Effector CD4-positive, alpha-beta T cell (primary cell): ENCODE data around the gene INPP5A.
A peak's percentile ranks its signal among the peaks of the same experiment; 100 is the strongest.
"Not testable (repeated sequence)": the region's sequence is repeated elsewhere in the genome, so short reads cannot be mapped to it uniquely, and the experiment has no call there.

ENCODE experiments used
- DNase-seq: peaks from one replicate; pipeline ENCODE4 v3.0.0-alpha.2; 2020
- total RNA-seq: gene quantifications from one replicate; lab custom pipeline; 2026; lab: John Stamatoyannopoulos, UW

The INPP5A gene
- total RNA-seq: 18.4 reads per million, percentile 45 among the genes with 10 or more reads in this experiment

GRCh38 chr10:132537684-132538001 lies at the start of gene INPP5A:
TSS of gene INPP5A (plus strand) at chr10:132537787. CDS start at chr10:132538097, 310 bp downstream.
- no peak for DNase-seq

GRCh38 chr10:132488231-132488821 lies 49.3 kb upstream of the INPP5A start:
- no peak for DNase-seq

DNA sequence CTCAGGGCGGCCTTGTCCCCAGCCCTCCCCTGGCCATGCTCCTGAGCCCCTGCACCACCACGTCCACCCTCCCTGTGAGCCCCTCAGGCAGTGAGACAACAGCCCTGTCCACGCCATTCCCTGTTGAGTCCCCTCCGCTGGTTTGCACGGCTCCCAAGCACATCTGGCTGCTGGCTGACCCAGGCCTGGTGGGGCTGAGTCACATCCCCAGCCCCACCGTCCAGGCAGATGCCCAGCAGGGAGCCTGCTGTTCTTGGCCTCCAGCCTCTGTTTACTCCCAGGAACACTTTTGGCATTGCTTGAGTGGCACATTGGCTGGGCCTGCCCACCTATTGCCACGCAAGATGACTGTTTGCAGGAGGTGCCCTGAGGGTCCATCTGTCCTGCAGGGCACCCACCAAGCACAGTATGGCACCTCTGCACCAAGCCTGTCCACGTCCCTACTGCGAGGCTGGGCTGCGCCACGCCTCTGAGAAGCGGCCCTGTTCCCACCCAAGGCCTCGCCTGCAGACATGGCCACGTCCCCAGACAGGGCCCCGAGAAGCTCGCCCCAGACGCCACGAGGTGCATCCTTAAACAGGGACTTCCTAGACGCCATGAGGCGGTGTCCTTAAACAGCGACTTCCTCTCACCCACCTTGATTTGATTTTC lies 48.4 kb upstream of the INPP5A start:
- DNase-seq: no peak

DNA sequence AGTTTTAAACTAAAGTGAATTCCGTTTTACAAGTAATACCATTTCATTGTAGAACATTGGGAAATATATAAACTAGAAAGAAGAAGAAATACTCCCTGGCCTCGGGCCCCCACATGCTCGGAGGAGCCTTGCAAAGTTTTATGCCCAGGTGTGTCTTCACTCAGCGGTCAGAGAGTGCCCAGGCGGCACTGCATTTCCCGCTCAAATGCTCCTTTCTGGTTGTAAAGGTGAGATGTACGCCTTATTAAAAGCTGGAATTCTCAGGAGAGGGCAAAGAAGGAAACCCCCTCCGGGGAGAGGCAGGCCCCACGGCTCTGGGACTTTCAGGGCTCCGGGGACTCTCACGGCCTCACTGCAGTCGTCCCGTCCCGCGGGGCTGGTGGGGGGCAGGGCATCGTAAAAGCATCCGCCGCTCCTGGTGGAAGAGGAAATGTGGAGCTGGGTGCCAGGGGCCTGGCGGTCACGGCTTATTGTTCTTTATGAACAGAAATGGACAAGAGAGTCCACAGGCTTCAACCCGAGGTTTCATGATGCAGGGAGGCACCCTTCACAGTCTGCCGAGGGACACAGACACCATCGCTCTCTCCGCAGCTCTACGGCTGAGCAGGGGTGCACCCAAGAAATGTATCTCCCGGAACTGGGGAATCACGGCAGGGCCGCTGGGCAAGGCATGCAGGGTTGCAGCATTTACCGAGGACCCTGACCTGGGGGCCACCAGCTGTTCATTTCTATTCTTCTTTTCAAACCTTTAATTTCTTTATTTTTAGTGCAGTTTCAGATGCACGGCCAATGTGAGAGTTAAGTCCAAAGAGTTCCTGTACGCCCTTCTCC lies 47.7 kb upstream of the INPP5A start:
- DNase-seq: no peak

- DNase-seq: not testable (repeated sequence)
These were observed 46.1 kb upstream of the INPP5A start for GRCh38 chr10:132491534-132491933.

DNA sequence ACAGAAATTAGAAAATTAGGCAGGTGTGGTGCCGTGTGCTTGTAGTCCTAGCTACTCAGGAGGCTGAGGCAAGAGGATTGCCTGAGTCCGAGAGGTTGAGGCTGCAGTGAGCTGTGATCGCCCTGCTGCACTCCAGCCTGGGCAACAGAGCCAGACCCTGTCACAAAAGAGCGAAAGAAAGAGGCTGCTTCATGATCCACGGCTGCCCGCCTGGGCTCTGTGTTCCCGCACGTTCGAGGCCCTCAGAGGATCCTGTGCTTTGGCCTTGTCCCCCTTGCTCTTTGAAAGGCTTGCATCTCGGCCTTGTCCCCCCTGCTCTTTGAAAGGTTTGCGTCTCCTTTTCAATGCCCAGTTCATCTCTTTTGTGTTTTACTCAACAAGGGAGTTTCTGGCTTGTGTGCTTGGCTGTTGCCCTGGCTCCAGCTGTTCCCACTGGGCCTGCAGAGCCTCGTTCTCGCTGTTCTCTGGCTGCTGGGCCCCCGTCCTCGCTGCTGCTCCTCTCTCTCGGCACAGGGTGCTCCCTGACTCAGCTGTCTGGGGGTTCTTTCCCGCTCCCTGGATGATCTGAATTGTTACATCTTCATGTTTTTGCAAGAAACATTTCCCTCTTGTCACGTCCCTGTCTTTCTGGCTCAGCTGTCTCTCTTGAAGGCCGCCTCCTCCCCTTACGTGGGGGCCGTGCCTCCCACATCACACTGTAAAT lies 45.1 kb upstream of the INPP5A start:
- no peak for DNase-seq

GRCh38 chr10:132493246-132493755 lies 44.3 kb upstream of the INPP5A start:
- no peak for DNase-seq

- no peak for DNase-seq
These were observed 43.8 kb upstream of the INPP5A start for GRCh38 chr10:132493756-132494290.

DNA sequence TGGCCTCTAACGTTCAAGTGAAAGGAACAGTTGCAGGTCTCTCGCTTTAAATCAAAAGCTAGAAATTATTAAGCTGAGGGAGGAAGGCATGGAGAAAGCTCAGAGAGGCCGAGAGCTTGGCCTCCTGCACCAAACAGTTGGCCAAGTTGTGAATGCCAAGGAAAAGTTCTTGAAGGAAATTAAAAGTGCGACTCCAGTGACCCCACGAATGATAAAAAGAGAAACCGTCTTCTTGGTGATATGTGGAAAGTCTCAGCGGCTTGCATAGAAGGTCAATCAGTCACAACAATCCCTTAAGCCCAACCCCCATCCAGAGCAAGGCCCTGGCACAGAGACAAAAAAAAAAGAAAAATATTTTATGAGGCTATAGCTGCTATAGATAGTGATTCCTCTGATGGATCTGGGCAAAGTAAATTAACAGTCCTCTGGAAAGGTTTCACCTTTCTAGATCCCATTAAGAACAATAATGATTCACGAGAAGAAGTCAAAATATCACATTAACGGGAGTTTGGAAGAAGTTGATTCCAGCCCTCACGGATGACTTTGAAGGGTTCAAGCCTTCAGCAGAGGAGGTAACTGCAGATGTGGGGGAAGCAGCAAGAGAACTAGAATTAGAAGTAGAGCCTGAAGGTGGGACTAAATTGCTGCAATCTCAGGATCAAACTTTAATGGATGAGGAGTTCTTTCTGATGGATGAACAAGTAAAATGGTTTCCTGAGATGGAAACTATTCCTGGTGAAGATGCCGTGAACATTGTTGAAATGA lies 42.5 kb upstream of the INPP5A start:
- DNase-seq: no peak

- no peak for DNase-seq
These were observed 41.1 kb upstream of the INPP5A start for GRCh38 chr10:132496360-132497062.

- DNase-seq: no peak
These were observed 40.4 kb upstream of the INPP5A start for GRCh38 chr10:132497063-132497680.

- DNase-seq: no peak
These were observed 39.6 kb upstream of the INPP5A start for GRCh38 chr10:132497861-132498561.

GRCh38 chr10:132498562-132499366 lies 38.8 kb upstream of the INPP5A start:
- no peak for DNase-seq

DNA sequence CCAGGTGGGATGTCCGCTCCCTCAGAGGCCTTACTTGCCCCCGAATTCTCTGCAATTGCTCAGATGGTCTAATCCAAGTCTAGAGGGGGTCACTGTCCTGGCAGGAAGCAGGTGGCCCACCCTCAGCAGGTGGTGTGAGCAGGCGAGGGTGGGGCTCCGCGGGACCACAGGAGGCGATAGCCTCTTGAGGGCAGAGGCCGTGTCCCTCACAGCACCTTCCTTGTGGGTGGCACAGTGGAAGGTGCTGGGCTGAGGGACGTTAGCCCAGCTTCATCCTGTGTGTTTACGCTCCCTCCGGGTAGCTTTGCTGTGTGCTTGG lies 38.3 kb upstream of the INPP5A start:
- no peak for DNase-seq

GRCh38 chr10:132500781-132501415 lies 36.7 kb upstream of the INPP5A start:
- no peak for DNase-seq

- no peak for DNase-seq
These were observed 34.9 kb upstream of the INPP5A start for GRCh38 chr10:132502544-132503300.

DNA sequence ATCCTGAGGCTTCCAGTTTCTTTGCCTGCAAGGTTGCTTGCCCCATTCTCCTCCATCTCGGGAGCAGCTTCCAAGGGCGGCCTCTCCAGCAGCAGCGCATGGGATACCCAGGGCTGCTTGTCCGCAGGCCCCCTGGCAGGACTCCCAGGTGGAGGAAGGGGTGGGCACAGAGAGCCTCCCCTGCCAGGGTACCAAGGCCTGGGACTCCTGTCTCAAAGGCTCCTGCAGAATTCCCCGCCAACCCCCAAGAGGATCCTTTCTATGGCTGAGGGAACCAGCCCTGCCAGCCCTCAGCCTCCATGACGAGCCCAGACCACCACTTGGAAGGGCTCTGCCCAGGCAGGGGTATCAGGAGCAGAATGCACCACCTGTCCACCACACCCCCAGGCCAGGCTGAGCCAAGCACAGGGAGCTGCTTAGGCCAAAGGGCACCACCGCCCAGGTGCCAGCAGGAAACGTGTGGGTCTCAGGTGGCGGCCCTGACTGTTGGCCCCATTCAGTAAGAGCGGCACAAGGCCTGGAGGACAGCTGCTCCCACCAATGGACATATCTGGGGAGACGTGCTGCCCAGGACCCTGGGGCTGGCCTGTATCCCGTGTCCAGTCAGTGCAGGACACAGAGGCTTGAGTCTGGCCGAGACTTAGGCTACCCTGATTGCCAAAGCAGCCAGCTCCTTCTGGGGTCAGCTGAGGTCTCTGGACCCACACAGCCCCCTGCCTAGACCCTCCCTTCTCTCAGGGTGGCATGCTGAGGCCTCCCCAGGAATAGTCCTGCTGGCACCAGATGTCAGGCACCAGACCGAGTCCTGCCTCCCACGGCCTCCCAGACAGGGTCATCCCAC lies 33.8 kb upstream of the INPP5A start:
- DNase-seq: no peak
